ENCODE measurements around the gene CAMTA1.
"Not testable (repeated sequence)": the region's sequence is repeated elsewhere in the genome, so short reads cannot be mapped to it uniquely, and the experiment has no call there.

The CAMTA1 gene

DNA sequence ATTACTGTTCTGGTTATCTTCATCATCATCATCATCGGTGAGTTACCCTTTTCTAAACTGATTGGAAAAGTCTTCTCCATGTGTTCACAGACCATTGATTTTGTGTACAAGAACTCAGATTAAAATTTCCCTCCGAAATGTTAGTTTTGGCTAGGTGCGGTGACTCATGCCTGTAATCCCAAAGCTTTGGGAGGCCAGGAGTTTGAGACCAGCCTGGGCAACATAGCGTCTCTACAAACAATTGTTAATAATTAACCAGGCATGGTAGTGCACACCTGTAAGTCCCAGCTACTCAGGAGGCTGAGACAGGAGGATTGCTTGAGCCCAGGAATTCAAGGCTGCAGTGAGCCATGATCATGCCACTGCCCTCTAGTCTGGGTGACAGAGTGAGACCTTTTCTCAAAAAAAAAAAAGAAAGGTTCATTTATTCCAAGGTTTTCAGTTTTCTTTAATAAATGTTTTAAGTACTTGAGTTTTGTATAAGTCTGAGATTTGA, 992.9 kb downstream of the CAMTA1 start:
- DNase-seq (ENCODE audit: low spot score) = no peak

DNA sequence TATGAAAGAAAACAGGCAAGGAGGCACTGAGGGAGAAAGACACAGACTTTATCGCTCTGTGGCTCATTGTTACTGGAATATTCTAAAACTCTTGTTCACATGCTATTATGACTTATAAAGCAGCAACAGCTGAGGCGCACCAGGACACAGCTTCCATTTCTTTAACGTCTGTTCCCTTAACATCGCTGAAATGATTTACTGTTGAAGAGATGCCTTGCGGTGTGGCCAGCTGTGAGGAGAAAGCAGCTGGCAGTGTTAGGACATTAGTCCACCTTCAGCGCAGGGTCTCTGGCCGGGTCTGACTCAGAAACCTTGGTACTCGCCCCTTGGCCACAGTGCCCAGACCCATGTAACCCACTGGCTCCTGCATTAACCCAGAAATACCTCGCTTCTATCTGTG, 995.7 kb downstream of the CAMTA1 start:
- no peak for DNase-seq (ENCODE audit: low spot score)

DNA sequence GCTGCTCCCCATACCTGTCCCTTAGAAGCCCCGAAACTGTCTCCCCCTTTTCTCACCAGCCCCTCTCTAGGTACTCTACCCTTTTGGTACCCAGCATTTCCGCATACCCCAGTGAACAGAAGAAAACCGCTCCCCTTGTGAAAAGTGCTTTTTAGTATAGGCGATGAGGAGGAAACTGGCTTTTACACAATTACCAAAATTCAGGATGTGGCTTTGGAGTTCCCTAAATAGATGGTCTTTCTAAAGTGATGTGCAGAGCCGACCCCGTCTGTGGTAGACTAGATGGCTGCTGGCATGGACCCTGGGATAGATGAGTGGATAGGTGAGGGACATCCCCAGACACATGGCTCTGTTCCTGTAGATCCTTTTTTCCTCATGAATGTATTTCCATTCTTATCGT, 996.2 kb downstream of the CAMTA1 start:
- DNase-seq (ENCODE audit: low spot score) = no peak

DNA sequence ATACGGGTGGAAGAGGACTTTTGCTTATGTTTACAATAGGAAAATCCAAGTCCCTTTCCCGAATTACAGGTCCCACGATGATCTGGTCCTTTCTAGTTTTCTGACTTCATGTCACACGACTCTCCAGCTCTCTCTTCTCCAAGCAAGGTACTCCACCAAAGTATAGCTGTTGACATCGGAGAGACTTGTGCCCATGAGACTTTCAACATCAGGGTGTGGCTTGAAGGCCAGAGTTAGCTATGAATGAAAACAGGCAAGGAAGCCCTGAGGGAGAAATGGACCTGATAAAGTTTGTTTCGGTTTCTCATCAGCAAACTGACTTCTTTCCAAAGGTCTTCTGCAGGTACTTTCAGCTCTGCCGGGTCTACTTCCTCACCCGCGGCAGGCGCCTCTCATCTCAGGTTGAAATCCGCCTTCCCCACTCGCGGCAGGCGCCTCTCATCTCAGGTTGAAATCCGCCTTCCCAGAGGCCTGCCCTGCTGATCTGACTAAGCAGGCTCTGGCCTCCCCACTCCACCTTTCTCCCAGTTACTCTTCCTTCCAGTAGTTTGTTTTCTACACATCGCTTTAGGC, 996.8 kb downstream of the CAMTA1 start:
- DNase-seq (ENCODE audit: low spot score) = no peak

DNA sequence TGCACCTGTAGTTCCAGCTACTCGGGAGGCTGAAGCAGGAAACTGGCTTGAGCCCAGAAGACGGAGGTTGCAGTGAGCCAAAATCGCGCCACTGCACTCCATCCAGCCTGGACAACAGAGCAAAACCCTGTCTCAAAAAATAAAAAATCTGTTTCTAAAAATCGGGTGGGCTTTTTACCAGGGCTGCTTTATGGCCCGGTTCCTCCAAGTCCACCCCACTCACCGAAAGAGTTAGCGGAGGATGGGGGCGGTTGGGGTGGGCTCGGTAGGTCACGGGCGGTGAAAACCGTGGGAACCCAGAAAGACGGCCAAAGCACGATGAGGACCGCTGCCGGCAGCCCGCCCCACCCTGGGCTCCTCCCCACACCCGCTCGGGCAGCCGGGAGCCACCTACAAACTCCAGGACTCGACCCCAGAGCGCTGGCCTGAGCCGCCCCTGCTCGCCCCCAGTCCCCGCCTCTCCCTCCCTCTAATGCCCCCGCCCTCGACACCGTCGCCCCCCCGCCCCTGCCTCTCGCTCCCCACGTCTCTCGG, 998.0 kb downstream of the CAMTA1 start:
- peak; percentile 27 for DNase-seq (ENCODE audit: low spot score)

DNA sequence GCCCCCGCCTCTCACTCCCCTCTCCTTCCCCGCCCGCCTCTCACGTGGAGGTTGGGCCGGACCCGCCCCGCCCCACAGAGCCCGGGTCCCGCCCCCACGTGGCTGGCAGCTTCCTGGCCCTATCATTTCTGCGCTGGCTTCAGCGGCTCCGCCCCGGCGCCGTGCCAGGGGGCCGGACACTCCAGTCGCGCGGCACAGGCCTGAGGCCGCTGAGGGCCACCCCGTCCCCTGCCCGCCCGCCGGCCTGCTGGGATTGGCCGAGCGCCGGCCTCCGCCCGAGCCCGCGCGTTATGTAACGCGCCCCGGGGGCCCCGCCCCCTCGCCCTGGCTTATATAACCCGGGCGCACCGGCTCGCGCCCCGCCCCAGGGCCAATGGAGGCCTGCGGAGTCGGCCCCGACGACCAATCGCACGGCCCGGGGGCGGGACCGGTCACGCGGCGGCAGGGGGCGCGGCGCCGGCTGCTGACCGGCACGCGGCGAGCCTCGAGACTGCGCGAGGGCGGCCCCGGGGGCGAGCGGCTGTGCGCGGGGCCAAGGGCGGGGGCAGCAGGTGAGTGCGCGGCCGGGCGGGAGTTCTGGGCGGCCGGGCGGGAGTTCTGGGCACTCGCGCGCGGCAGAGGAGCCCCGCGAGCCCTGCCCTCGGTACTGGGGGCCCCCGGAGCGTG, 998.7 kb downstream of the CAMTA1 start, which contains the start of gene PER3:
Gene PER3, plus strand, starts transcription at position 466 of the 666 bp plus-strand sequence. CDS start 587 bp downstream, outside the sequence.
- DNase-seq (ENCODE audit: low spot score) = peak; percentile 81

DNA sequence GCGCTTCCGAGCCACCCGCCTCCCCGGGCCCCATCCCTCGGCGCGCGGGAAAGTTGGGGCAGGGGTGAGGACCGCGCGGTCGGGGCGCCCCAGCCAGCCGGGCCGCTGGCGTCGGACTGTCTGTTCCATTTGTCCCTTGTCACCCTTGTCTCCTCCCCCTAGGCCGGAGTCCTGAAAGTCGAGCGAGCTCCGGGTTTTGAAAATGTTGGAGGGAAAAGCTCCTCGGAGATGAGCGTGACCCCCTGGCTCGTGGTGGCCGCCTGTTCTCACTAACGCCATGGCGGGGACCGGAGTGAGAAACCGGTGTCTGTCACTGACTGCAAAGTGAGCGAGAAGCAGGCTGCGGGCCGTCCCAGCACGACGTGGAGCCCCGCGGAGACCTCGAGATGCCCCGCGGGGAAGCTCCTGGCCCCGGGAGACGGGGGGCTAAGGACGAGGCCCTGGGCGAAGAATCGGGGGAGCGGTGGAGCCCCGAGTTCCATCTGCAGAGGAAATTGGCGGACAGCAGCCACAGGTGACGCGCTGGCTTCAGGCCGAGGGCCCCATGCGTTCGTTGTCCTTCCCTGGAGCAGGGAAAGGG, 999.3 kb downstream of the CAMTA1 start:
- no peak for DNase-seq (ENCODE audit: low spot score)

DNA sequence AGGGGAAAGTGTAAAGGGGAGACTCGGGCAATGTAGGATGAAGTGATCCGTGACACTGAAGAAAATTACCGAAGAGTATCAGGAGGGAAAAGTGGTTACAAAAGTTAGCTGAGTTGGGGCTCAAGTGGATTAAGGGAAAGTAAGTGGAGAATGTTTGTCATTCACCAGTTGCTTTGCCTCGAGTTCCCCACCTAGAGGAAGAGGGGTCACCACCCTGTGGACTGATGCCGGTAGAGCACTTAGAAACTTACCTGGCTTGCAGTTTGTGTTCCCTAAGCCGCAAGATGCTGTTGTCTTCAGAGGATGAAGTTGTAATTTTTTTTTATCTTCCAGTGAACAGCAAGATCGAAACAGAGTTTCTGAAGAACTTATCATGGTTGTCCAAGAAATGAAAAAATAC, 999.9 kb downstream of the CAMTA1 start:
- DNase-seq (ENCODE audit: low spot score) = no peak

DNA sequence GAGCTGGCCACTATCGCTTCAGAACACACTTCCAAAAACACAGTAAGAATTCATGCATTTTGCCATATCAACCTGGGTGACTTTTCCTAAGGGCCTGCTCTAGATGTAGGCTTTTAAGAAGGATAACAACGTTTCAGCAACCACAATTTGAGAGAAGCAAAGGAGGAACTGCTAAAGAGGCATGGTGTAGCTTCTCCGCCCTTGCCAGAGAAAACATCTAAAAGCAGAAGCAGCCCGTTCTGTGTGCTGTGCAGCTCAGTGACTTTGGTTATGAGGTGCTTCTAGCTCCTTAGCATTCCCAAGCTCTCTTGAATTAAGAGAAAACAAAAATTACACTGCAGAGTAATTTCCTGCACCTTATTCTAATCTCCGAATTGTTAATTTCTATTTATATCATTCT, 1001.5 kb downstream of the CAMTA1 start:
- DNase-seq (ENCODE audit: low spot score) = no peak

DNA sequence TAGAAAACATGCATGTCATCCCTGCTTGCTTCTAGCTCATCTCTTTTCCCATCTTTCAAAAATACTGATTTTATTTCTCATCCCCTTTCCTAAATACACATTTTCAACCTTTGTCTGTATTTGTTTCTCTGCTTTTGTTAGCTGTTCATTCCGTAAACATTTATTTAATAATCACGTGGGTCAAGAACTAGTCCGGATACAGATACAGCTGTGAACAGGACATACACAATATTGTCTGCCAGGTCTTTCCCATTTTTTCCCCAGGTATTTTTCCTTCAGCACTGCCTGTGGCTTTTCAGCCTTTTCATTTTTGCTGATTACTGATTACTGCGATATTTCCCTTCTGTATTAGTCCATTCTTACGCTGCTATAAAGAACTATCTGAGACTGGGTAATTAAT, 1004.6 kb downstream of the CAMTA1 start:
- no peak for DNase-seq (ENCODE audit: low spot score)

DNA sequence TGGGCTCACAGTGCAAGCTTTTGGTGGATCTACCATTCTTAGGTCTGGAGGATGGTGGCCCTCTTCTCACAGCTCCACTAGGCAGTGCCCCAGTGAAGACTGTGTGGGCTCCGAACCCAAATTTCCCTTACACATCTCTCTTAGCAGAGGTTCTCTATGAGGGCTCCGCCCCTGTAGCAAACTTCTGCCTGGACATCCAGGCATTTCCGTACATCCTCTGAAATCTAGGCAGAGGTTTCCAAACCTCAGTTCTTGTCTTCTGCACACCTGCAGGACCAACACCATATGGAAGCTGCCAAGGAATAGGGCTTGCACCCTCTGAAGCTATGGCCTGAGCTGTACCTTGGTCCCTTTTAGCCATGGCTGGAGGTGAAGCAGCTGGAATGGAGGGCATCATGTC, 1005.8 kb downstream of the CAMTA1 start:
- not testable (repeated sequence) for DNase-seq (ENCODE audit: low spot score)

DNA sequence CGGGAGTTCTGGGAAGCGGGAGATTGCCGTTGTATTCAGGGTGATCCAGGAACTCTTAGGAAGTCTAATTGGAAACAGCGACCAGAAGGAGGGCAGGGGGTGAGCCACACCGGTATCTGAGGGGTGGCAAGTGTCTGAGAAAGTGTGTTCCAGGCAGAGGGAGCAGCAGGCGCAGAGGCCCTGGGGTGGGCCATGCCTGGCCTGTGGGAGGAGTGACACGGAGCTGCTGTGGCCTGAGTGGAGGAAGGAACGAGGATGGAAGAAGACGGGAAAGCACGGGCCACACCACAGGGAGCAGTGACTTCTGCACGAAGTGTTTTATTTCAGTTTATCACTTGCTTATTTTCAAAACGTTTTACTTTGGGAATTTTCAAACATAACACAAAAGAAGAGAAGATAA, 1010.2 kb downstream of the CAMTA1 start:
- no peak for DNase-seq (ENCODE audit: low spot score)

DNA sequence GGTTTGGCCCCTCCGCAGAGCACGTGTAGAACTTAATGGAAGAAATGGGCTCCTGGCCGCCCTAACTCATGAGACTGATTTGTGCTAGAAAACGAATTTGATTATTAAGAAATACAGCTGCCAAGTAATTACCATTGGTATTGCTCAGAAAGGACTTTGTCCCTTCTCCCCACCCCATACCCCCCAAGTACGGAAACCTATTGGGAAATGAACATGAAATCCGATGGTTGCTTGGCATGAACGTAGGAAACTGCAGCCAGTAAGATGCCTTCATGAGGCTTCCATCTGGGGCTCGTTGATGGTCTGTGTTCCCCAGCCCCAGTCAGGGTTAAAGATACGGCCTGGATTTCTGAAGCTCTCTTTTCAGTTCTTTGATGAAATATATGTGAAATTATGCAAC, 1020.2 kb downstream of the CAMTA1 start:
- no peak for DNase-seq (ENCODE audit: low spot score)

DNA sequence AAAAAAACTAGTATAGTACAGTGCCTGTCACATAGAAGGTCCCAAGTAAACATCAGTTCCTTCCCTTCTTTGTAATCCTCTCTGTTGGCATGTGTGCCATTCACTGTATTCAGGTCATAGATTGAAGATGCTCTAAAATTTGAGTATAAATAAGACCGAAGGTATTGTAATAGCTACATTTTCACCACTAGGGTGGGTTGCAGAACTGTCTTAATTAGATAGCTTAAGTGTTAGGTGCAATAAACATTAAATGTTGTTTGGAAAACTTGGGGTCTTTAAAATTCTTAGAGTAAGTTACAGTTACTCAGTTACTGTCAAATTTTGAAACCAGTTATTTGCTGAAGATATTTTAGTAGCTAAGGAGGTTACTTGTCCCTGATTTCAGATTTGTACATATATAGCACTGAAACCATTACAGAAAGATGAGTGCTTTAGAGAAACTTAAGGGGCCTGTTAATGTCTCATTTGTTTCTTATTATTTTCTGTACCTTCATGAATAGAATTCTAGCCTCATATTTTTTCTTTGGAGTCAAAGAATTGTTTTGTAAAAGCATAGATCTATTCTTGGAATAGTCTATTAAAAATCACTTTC, 1023.1 kb downstream of the CAMTA1 start:
- no peak for DNase-seq (ENCODE audit: low spot score)

DNA sequence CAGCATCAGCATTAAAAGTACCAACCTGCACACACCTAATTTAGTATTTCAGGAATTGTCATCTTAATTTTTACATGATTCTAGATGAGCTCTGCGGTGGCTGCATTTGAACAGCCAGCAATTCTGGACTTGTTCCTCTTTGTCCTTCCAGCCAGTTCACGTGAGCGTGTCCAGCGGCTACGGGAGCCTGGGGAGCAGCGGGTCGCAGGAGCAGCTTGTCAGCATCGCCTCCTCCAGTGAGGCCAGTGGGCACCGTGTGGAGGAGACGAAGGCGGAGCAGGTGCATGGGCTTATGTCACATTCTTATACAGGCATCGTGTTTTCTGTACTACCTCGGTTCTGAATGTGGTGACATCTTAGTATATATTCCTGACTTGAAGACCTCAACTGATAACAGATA, 1024.5 kb downstream of the CAMTA1 start:
- DNase-seq (ENCODE audit: low spot score) = no peak

DNA sequence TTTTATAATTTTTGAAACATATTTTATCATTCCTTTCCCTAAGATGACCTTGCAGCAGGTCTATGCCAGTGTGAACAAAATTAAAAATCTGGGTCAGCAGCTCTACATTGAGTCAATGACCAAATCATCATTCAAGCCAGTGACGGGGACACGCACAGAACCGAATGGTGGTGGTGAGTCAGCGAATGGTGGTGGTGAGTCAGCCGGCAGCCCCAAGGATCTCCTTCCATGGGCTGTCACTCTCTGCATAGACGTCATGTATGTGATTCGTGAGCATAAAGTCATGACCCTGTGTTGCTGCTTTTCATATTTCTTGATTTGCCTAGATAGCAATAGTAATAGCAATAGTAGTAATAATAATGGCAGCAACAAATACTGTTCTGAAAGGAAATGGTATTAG, 1025.1 kb downstream of the CAMTA1 start:
- no peak for DNase-seq (ENCODE audit: low spot score)

DNA sequence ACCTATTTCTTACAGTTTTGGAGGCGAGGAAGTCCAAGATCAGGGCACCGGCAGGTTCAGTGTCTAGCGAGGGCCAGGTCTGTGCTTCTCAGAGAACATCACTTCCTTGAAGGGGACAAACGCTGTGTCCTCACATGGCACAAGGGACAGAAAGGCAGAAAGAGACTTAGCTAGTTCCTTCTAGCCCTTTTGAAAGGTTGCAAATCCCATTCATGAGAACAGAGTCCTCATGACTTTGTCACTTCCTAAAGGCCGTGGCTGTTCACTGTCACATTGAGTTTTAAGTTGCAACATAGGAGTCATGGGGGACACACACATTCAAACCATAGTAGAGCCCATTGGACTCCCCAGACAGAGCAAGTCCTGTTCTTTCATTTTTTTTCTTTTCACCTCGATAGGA, 1026.2 kb downstream of the CAMTA1 start:
- no peak for DNase-seq (ENCODE audit: low spot score)

DNA sequence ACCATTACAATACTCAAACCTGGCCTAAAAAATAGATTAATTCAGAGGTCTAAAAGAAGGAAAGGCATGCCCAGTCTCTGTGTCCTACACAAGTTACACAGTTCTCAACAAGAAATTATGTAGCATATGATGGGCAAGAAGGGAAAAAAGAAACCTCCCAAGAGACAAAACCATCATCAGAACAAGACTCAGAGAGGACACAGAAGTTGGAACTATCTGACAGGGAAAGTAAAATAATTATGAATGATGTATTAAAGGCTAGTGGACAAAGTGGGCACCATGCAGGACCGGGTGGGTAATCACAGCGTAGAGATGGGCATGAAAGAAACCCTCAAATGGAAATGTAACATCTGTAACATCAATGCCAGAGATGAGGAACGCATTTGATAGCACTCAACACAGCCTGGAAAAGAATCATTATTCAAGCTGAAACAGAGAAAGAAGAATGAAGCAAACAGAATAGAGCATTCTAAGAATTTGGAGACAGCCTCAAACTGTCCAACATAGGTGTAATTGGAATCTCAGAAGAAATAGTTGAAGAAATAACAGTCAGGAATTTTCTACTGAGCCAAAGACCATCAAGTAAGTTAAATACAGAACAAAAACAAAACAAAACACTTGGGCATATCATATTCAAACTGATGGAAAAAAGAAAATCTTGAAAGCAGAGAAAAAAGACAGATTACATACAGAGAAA, 1028.6 kb downstream of the CAMTA1 start:
- DNase-seq (ENCODE audit: low spot score) = no peak

Data from COLO829 (cell line).